ENCODE results near the gene STXBP2.

Gene STXBP2

GRCh38 chr19:7681340-7682174 lies 44.6 kb downstream of the STXBP2 start:
- DNase-seq = peak; percentile 87

DNA sequence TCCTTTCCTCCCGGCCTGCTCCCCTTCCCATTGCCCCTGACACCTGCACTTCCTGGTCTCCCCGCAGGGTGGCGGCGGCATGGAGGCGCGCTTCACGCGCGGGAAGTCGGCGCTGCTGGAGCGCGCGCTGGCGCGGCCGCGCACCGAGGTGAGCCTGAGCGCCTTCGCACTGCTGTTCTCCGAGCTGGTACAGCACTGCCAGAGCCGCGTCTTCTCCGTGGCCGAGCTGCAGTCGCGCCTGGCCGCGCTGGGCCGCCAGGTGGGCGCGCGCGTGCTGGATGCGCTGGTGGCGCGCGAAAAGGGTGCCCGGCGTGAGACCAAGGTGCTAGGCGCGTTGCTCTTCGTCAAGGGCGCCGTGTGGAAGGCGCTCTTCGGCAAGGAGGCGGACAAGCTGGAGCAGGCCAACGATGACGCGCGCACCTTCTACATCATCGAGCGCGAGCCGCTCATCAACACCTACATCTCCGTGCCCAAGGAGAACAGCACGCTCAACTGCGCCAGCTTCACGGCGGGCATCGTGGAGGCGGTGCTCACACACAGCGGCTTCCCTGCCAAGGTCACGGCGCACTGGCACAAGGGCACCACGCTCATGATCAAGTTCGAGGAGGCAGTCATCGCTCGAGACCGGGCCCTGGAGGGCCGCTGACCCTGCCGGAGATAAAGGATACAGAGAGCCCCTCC lies 45.4 kb downstream of the STXBP2 start:
- no peak for DNase-seq

GRCh38 chr19:7685546-7686445 lies 48.9 kb downstream of the STXBP2 start:
- DNase-seq = no peak

DNA sequence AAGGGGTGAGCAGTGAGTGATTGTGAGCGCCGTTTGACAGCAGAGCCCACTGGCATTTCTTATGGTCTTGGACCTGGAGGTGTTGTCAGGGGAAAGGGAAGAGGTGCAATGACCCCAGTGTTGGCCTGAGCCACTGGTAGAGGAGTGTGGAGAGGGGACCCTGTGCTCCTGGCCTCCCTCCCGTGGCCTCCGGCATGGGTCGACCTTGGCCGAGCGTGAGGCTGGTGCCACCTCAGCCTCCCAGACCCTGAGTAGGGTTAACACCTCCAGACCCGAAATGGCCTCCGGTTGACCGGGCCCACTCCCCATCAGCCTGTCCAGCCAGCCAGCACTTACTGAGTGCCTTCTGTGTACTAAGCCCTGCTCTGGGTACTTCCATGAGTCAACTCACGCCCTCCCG lies 50.3 kb downstream of the STXBP2 start:
- no peak for DNase-seq

- no peak for DNase-seq
These were observed 52.3 kb downstream of the STXBP2 start for GRCh38 chr19:7689165-7689564.

DNA sequence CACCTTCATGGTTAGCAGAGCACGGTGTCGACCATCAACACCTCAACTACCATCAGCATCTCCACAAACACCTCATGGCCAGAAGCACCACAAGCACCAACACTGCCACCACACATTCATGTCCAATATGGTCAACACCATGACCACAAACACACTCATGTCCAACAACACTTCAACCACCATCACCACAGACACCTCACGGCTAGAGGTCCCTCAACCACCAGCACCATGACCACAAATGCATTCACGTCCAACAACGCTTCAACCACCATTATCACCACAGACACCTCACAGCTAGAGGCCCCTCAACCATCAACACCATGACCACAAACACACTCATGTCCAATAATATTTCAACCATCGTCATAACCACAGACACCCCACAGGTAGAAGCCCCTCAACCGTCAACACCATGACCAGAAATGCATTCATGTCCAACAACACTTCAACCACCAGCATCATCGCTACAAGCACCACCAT lies 53.9 kb downstream of the STXBP2 start:
- no peak for DNase-seq

DNA sequence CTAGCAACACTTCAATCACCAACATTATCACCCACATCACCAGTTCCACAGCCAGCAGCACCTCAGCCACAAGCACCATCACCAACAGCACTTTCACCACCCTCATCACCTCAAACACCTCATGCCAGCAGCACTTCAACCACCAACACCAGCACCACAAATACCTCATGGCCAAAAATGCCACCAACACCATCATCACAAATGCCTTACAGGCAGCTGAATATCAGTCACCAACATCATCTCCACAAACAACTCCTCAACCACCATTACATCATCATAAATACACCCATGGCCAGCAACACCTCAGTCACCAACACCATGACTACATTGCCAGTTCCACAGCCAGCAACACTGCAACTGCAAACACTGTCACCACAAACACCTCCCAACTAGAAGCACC lies 54.6 kb downstream of the STXBP2 start:
- DNase-seq = no peak

- no peak for DNase-seq
These were observed 55.6 kb downstream of the STXBP2 start for GRCh38 chr19:7692417-7693088.

DNA sequence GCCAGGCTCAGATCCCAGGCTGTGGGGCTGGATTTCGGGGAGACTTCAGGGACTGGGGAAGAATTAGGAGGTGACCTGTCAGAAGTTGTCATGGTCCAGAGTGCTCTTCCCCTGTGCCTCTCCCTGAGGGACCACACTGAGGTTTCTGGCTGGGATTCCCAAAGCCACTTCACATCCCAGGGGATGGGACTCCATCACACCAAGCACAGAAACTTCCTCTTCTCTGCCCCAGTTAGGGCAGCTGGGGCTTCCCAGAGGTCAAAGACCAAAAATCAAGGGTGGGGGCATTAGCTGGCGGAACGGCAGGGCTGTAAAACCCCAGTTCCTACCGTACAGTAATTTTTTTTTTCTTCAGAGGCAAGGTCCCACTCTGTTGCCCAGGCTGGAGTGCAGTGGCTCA lies 57.6 kb downstream of the STXBP2 start:
- DNase-seq = no peak

All from retina (tissue), 1 donor.